HG03108 (cell line): ENCODE data around the gene RNLS.

Experiments
- ATAC-seq: cut with Tn5 transposase; IDR thresholded peaks from one replicate; pipeline ENCODE4 v1.9.1; 2021; ENCODE audit warnings: moderate library complexity; ENCODE audit not compliant: unreplicated experiment

RNLS gene

GRCh38 chr10:88525371-88526069, 57.6 kb downstream of the RNLS start:
- ATAC-seq, result no peak

DNA sequence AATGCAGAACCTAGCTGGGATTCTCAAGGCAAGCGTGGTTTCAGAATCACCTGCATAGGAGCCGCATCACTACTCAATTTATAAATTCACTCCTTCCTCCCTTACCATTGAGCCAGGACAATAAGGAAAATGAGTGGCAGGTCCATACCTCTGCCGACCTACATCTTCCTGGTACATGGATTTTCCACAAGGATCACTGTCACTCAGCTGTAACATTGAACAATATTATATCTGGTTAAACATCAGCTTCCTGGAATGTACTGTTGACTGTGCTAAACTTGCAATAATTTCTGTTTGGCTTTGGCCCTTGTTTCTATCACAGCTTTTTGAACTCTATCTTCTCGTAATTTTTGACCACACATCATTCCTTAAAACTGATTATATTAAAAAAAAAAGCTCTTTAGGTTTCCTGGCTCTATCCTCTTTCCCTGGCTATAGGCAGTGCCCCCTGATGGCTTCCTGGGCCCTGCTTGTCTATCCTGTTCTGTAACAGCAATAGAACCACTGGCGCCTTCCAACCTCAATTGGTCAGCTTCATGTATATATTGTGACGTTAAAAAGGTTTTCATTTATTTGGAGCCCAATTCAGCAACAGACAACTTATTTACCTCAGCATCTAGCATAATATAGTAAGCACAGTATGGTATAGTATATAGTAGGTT, 59.2 kb downstream of the RNLS start:
- no peak for ATAC-seq

DNA sequence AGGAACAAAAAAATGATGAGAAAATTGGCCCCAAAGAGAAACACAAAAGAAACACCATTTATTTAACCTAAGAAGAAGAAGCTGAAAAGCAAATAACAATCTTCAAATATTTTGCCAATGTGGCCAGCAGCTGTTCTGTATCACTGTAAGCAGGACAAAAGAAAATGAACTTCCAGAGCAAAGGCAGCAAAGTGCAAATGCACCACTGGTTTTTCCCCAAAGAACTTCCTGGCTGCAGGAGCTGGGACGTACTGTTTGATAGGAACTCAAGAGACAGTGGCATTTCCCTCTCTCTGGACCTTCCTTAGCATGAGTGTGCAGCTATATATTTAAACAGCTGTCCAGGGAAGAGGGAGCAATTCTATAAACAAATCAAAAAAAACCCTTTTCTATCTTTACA, 60.4 kb downstream of the RNLS start:
- ATAC-seq, result no peak

- no peak for ATAC-seq
Measured at GRCh38 chr10:88521791-88522190, 61.3 kb downstream of the RNLS start.

GRCh38 chr10:88515235-88515634, 67.9 kb downstream of the RNLS start:
- ATAC-seq, result no peak

- no peak for ATAC-seq
Measured at GRCh38 chr10:88512599-88512998, 70.5 kb downstream of the RNLS start.

DNA sequence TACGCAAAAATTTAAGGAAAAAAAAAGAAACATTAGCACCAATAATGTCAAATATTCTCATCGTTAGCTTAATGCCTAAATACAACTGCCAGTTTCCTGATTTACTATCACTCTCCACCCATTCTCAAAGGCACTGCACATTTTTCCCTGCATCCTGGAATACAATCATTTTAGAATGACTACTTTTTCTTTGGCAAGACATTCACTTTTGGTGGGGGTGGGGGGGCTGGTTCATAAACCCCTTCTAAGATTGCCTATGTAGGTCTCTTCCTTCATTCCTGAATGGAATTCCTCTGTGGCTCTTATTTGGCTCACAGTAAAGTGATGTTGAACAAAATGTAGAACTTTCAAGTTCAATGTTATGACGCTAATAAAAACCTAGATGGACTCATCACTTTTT, 74.3 kb downstream of the RNLS start:
- no peak for ATAC-seq

DNA sequence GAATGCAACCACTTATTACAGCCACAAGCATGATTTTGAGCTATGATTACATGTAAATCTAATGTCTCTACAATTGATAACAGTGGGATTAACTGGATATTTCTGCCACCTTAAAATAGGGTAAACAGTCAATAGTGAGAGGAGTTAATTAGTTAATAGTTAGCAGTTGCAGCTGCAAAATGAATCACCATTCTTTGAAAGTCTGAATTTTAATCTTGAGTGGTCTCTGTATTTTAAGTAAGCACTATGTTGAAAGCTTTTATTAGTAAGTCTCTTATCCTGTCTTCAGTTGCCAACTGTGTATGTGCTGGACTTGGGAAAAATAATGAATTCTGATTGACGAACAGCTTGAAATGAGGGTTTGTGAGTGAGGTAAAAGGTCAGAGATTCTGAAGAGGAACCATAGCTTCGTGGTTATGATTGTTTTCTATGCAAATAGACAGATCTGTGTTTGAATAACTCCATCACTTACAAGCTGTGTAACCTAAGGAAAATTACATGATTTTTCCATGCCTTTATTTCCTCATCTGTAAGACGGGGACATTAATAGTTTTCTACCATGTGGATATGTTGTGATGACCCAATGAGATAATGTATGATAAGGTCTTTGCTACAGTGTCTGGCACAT, 75.2 kb downstream of the RNLS start:
- no peak for ATAC-seq

DNA sequence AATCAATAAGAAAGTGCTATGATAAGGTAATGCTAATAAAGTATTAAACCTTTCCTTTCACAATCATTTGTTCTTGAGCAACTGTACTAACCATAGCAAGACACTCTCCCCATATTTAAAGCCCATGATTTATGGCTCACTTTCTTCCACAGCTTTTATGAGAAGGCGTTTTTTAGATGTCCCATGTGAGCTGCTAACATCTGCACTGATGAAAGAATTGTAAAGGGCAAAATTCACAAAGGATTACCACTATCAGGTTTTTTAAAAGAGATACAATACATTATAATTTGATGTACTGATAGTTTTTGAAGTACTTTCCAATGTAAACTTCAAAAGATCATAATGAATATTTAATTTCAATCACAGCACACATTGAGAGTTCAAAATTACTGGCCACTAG, 75.7 kb downstream of the RNLS start:
- no peak for ATAC-seq

GRCh38 chr10:88505680-88506215, 77.4 kb downstream of the RNLS start:
- no peak for ATAC-seq

GRCh38 chr10:88505265-88505664, 77.9 kb downstream of the RNLS start:
- no peak for ATAC-seq

- ATAC-seq, result no peak
Measured at GRCh38 chr10:88500656-88501055, 82.5 kb downstream of the RNLS start.

GRCh38 chr10:88499569-88500470, 83.3 kb downstream of the RNLS start:
- no peak for ATAC-seq

GRCh38 chr10:88497913-88498312, 85.2 kb downstream of the RNLS start:
- no peak for ATAC-seq

GRCh38 chr10:88494537-88494936, 88.6 kb downstream of the RNLS start:
- no peak for ATAC-seq

GRCh38 chr10:88493691-88494483, 89.2 kb downstream of the RNLS start:
- ATAC-seq, result no peak

- no peak for ATAC-seq
Measured at GRCh38 chr10:88491314-88491713, 91.8 kb downstream of the RNLS start.

- ATAC-seq, result no peak
Measured at GRCh38 chr10:88490231-88490980, 92.7 kb downstream of the RNLS start.

DNA sequence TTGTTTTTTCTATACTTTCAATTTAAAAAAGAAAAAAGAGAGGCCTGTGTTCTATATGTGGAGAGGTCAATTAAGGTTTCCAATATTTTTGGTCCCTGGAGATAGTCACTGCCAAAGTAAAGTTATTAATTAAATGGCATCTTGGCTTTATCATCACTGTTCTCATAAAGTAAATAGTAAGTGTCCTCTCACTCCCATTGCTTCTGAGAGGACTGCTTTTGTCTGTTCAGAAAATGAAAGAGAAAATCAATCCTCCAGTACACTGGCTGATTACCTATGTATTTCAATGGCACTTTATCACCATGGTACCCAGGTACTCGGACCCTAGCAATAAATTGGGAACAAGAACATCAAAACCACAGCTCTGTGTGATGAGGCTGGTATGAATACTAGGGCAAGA, 94.0 kb downstream of the RNLS start:
- no peak for ATAC-seq
